Measurements from ENCODE around the gene PMIS2.
A peak's percentile ranks its signal among the peaks of the same experiment; 100 is the strongest.
"Not testable (repeated sequence)": the region's sequence is repeated elsewhere in the genome, so short reads cannot be mapped to it uniquely, and the experiment has no call there.

PMIS2 gene

DNA sequence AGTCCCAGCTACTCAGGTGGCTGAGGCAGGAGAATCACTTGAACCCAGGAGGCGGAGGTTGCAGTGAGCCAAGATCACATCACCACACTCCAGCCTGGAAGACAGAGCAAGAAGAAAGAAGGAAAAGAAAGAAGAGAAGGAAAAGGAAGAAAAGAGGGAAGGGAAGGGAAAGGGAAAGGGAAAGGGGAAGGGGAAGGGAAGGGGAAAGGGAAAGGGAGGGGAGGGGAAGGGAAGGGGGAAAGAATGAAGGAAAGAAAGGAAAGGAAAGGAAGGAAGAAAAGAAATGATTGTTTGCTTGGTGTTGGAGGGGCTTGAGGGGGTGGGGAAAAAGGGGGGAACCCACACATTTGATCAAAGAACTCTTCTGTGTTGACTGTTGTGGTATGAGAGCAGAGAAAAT is 10.0 kb downstream of the PMIS2 start:
- DNase-seq: no peak

DNA sequence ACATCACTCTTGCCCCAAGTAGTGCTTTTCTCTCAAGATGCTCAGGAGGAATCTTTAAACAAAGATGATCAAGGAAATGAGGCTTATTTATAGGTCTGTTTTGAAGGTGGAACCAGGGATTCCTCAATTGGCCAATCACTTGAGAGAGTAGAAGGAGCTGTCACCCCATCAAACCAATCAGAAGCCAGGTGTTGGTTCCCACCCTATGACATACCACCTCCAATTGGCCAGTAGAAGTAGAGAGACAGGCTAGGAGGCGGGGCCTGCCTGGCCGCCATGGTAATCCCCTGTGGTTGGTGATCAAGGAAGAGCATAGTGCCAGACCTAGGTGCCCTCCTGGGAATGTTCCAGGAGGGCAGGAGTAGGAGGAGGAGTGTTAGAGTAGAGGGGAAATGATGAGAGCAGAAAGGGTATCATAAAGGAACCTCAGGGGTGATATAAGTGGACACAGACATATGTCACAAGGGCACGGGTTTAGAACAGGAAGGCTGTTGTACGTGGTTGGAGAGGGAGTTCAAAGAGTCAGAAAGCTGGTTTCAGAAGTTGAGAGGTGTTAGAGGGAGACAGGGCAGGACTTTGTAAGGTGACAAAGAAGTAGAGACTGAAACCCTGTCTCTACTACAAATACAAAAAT is 10.5 kb downstream of the PMIS2 start:
- DNase-seq: no peak

DNA sequence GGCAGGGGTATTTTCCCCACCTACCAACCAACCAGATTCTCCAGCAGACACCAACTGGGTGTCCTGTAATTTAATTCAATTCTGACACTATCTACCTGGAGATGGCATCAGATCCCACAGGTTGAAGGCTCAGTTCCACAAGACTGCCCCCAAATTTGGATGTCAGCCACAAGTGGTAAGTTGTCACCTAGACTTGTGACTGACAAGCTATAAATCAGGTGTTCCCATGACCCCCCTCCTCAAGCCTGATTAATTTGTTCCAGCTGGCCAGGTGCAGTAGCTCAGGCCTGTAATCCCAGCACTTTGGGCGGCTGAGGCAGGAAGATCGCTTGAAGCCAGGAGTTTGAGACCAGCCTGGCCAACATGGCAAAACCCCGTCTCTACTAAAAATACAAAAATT is 16.0 kb downstream of the PMIS2 start:
- DNase-seq: no peak

DNA sequence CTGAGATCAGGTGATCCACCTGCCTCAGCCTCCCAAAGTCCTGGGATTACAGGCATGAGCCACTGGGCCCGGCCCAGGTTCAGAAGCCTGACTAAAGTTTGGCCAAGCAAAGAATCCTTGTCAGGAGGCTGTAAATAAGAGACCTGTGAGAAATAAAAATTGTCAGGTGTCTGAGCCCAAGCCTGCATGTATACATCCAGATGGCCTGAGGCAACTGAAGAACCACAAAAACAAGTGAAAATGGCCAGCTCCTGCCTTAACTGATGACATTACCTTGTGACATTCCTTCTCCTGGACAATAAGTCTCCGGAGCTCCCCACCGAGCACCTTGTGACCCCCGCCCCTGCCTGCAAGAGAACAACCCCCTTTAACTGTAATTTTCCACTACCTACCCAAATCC is 18.5 kb downstream of the PMIS2 start:
- DNase-seq: not testable (repeated sequence)

DNA sequence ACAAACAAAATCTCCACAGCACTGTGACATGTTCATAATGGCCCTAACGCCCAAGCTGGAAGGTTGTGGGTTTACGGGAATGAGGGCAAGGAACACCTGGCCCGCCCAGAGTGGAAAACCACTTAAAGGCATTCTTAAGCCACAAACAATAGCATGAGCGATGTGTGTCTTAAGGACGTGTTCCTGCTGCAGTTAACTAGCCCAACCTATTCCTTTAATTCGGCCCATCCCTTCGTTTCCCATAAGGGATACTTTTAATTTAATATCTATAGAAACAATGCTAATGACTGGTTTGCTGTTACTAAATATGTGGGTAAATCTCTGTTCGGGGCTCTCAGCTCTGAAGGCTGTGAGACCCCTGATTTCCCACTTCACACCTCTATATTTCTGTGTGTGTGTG is 21.2 kb downstream of the PMIS2 start:
- DNase-seq: not testable (repeated sequence)

DNA sequence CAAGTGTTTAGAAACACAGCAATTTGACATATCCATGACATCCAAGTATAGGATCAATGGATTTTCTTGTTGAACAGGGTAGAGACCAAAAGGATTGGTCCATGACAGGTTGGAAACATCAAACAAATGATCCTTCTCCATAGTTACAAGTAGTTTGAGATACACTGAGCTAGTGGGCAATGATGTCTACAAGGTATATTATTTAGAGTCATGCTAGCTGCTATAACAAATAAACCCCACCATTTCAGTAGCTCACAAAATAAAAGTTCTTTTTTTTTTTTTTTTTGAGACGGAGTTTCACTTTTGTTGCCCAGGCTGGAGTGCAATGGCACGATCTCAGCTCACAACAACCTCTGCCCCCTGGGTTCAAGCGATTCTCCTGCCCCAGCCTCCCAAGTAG is 21.7 kb downstream of the PMIS2 start:
- DNase-seq: no peak

DNA sequence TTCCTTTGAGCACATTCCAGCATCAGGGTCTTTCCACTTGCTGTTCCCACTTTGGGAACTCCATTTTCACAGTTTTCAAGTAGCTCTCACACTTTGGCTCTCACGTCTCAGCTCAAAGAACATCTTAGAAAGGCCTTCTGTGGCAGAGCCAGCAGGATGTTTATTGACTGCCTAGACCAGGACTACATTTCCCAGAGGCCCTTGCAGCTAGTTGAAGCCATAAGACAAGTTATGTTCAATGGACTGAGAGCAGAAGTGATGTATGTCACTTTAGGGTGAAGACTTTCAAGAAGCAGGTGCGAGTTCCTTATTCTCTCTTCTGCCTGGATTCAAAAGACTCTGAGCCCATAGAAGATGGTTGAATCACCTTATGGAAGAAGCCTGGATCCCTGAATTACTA is 22.3 kb downstream of the PMIS2 start:
- DNase-seq: no peak

DNA sequence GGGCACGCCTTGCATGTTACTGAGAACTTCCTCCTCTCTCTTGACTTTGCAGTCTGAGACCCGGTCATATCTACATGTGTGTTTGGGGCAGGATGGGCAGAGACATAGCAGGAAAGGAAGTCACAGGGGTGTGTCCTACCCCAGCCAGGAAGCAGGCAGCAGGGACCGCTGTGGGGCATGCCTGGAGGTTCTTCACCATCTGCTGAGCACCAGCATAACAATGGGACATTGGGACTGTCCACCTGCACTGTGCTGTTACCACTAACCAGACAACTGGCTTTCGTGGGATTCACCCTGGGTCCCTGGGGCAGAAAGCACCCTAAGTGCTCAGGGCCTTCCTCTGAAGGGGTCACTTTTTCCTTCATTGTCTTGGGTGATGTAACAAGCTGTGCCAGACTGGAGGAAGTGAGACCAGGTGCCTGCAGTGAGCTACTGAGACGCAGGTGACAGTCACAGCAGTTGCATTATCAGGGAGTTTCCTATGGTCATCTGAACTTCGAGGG is 23.9 kb downstream of the PMIS2 start:
- no peak for DNase-seq

DNA sequence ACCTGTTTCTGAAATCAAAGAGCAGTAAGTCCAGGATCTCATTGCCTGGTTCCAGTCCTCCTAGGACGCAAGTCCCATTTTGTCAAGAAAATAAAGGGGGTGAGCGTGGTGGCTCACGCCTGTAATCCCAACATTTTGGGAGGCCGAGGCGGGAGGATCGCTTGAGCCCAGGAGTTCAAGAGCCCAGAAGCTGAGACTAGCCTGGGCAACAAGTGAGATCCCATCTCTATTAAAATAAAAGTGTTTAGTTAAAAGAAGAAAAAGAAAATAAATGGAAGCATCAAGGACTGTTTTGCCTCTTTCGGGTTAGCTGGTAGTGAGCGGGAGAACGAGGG is 26.2 kb downstream of the PMIS2 start:
- DNase-seq: no peak

DNA sequence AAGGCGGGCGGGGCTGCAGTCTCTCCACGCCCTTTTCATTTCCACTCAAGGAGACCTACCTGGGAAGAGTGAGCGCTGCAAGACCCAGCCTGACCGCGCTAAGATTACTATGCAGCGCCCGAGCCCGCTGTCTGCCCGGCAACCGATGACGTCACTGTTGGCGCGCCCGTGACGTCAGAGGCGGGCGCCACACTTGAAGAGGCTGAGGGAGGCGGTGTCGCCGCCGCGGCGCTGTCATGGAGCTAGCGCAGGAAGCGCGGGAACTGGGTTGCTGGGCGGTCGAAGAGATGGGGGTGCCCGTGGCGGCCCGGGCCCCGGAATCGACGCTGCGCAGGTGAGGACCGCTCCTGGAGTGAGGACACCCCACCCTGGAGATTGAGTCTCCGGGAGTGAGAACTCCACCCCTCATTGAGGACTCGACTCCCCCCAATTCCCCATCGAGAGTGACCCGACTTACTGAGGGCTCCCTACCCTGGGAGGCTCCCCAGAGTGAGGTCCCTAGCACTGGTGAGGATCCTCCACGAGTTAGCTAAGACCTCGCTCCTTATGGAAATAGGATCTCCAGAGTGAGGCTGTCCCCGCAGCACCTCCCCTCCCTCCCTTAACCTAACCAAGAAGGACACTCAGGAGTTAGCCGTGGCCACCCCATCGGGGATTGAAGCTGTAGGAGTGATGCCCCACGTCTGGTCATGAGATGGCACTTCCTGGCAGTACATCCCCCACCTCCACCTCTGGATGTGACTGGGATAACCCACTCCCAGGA is 26.8 kb downstream of the PMIS2 start, which contains the start of gene HAUS5:
Gene HAUS5, plus strand, starts transcription at position 177 of the 763 bp plus-strand sequence. Its CDS starts 60 bp downstream, at position 237.
- DNase-seq: peak; percentile 97

DNA sequence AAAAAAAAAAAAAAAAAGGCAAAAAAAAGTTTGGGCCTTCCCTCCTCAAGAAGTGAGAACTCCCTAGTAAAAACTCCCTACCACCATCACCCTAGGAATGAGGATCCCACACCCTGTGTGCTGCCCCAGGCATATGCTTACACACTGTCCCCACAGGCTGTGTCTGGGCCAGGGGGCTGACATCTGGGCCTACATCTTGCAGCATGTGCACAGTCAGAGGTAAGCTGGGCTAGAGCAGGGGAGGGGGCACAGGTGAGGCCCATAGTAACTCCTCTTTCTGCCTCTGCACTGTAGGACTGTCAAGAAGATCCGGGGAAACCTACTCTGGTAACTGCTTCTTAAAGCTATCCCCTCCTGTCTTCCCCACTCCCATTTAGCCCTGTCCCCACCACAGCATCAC is 27.6 kb downstream of the PMIS2 start:
- DNase-seq: no peak

DNA sequence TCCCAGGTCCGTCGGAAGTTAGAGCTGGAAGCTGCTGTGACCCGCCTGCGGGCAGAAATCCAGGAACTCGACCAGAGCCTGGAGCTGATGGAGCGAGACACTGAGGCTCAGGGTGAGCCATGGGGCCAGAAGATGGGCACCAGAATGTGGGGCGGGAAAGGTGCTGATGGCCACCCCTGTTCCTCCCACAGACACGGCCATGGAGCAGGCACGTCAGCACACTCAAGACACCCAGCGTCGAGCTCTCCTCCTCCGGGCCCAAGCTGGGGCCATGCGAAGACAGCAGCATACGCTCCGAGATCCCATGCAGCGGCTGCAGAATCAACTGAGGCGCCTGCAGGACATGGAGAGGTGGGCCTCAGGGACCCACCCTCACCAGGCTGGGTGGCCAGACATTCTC is 29.1 kb downstream of the PMIS2 start:
- DNase-seq: no peak

DNA sequence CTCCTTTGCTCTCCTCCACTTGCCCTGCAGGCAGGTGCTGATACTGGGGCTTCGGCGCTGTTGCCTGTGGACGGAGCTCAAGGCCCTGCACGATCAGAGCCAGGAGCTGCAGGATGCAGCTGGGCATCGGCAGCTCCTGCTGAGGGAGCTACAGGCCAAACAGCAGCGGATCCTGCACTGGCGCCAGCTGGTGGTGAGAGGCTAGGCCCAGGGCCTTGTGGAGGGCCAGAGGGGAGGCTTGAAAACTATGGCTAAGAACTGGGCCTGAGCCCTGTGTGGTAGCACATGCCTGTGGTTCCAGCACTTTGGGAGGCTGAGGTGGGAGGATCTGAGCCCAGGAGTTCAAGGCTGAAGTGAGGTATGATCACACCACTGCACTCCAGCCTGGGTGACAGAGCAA is 32.9 kb downstream of the PMIS2 start:
- no peak for DNase-seq

DNA sequence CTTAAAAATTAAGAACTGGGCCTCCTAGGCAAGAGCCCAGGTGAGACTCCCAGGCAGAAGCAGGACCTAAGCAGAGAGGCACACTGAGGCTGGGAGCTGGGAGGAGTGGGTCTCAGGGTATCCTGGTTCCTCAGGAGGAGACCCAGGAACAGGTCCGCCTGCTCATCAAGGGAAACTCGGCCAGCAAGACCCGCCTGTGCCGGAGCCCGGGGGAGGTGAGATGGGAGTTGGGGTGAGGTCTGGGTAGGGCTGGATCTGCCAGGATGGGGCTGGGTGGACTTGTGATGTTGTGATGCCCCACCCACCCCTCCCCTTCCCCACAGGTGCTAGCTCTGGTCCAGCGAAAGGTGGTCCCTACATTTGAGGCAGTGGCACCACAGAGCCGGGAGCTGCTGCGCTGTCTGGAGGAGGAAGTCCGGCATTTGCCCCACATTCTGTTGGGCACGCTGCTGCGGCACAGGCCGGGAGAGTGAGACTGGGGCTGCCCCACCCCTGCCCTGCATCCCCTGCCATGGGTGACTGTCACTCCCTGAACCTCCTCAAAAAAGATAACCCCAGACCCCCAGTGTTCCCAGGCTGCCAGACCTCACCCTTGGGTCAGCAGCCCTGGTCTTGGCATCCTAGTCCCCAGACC is 33.4 kb downstream of the PMIS2 start:
- no peak for DNase-seq

DNA sequence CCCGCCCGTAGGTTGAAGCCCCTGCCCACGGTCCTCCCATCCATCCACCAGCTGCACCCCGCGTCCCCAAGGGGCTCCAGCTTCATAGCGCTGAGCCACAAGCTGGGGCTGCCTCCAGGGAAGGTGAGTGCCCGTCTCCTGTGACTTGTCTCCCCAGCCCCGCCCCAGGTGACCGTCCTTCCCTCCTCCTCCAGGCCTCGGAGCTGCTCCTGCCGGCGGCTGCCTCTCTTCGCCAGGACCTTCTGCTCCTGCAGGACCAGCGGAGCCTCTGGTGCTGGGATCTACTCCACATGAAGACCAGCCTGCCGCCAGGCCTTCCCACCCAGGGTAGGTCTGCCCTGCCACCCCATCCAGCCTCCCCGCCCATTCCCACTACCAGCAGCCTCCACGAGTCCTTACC is 34.0 kb downstream of the PMIS2 start:
- no peak for DNase-seq

DNA sequence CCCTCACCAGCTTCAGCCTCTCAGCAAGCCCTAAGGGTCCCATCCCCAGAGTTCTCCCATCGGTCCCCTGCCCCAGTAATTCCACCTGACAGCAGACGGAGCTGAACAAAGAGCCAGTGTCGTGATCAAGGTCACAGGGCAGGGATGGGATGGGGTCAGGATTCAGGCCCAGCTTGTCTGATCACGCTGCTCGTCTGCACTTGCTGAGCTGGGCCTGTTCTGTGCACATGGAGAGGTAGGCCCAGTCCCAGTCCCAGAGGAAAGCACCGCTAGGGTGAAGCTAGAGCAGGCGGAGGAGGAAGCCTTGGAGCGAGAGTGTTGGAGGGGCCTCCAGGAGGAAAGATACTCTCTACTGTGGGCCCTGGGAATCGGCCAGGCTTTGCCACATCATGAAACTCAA is 35.7 kb downstream of the PMIS2 start:
- DNase-seq: no peak

DNA sequence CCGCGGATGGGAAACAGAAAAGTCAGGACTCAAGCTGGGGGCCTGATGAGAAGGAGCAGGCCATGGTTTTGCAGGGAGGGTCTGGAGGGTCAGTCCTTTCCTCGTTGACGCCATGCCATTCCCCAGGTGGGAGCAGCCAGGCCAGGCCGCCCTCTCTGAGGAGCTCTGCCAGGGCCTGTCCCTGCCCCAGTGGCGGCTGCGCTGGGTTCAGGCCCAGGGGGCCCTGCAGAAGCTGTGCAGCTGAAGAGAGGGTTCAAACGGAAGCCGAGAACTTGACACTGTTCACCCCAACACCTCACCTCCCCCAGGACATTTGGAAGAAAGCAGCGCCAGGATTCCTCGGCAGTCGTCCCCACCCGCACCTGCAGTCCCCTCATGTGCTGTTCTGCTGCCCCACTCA is 36.8 kb downstream of the PMIS2 start:
- no peak for DNase-seq

DNA sequence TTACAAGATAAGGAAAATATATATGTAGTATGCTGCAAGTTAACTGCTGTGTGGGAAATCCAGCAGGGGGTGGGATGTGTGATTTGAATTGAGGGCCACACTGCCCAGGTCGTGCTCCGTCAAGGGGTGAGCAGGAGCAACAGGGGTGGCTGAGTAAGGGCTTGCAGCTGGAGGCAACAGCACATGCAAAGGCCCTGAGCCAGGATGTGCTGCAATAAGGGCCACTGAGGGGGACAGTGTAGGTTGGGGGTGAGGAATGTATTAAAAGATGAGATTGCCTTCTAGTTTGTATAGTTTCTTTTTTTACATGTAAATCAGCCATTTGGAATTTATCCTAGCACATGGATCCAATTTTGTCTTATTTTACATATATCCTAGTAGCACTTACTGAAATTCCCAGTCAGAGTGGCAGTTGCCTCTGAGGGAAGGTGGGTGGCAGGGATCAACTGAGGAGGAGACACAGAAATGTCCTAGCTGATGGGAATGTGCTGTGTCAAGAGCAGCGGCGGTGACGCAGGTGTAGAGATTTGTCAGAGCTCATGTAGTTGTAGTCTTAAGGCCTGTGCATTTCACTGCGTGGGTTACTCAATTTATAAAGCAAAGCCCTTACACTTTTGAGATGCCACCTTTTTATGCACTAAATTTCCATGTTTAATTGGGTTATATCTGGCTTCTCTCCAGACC is 37.5 kb downstream of the PMIS2 start:
- no peak for DNase-seq

DNA sequence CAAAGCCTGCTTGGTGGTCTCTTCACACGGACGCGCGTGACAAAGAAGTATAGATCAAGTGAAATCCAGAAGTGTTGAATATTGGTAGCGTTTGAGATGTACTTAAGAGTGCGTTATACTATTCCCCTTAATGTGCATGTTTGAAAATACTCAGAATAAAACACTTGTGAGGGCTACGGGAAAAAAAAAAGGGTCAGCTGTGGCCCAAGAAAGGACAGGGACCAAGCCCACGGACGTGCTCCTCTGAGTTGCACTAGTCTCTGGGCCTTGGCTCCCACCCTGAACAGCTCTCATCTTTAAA is 42.2 kb downstream of the PMIS2 start:
- DNase-seq: no peak

DNA sequence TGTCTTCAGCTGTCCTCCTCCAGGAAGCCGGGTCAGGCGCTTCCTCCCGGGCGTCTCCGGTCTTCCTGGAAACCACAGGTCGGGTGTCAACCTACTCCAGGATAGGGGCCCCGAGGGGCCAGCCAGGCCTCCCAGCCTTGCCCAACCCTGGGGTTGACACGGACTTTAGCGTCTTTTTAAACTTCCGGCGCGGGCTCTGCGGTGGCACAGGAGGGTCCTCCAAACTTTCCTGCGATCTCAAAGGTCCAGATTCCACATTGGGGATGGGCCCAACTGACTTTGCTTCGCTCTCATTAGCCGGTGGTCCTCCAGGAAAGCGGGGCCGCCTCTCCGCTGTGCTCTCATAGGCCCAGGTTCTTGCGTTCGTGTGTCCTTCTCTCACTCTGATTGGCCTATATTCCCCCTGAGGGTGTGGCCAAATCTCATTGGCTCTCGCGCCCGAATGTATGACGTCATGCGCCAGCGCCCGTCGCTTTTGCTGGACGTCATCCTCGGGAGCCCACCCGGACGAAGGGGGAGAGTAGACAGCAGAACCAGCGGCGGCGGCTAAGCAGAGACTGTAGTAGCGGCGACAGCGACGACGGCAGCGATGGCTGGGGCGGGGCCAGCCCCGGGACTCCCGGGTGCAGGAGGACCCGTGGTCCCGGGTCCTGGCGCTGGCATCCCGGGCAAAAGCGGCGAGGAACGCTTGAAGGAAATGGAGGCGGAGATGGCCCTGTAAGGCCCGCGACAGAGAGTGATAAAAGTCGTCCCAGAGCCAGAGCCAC is 42.8 kb downstream of the PMIS2 start, which contains the start of gene RBM42:
Gene RBM42, plus strand, starts transcription at position 472 of the 767 bp plus-strand sequence. Its CDS starts 118 bp downstream, at position 590.
- DNase-seq: peak; percentile 99

DNA sequence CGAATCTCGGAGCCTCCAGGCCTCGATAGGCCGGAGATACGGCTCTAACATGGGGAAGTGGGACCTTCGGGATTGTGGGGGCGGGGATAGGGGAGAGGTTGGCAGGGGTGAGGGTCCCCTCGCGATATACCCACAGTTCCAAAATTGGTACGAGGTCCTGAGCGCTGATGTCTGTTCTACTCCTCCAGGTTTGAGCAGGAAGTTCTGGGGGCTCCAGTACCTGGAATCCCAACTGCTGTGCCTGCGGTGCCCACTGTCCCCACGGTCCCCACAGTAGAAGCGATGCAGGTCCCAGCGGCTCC is 43.3 kb downstream of the PMIS2 start:
- DNase-seq: no peak

DNA sequence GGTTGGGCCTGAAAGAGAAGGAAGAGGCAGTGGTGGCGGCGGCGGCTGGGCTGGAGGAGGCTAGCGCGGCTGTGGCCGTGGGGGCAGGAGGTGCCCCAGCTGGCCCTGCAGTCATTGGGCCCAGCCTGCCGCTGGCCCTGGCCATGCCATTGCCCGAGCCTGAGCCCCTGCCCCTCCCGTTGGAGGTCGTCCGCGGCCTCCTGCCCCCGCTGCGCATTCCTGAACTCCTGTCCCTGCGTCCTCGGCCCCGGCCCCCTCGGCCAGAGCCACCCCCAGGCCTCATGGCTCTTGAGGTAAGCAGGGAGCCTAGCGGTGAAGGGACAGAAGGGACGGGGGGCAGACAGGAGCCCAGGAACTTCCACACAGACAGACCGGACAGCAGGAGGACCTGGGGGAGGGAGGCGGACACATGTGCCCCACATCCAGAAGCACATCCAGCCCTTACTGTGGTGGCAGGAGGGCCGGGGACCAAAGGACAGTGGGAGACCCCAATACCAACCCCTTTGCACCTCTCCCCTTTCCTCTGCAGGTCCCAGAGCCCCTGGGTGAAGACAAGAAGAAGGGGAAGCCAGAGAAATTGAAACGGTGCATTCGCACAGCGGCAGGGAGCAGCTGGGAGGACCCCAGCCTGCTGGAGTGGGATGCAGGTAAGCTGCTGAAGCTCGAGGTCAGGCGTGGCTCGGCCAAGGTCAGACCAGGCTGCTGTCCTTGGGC is 47.9 kb downstream of the PMIS2 start:
- no peak for DNase-seq
